ENCODE data around the gene DNAJB6.

Gene DNAJB6

DNA sequence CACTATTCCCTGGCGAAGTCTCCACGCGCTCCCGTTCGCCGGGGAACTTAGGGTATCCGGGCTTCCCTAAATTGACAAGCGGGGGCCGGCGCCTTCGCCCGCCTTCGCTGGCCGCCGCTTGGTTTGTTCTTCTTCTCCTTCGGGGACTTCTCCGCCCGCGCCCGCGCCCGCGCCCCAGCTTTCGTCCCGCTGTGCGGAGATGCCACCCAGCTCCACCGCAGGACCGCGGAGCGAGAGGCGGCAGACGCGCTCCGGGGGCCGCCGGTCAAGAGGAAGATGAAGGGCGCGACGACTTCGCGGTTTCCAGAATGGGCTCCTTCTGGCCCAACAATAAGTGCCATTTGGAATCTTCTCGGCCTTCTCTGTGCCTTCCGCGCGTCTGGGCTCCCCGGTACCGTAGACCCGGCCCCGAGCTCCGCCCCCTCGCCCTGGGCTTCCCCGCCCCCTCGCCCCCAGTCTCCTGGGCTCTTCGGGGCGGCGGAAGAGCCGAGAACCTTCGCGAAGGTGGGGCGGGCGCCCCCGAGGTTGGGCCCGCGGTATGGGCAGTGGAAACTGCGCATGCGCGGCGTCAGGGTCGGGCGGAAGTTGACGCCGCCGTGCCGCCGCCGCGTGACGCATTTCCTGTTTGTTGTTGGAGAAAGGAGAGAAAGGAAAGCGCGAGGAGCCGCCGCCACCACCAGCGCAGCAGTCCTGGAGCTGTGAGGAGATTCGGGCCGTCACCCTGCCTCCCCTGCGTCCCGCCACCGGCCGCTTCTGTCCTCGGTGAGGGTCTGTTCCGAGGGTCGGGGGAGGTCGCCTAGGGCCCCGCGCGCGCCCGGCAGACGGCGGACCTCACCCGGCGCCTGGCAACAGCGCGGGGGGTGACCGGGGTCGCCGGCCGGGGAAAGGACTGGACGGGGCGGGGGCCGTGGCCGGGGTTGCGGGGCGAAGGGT, at the start of gene DNAJB6:
TSS of gene DNAJB6 (plus strand) at position 622 of the 933 bp plus-strand sequence. CDS start 21,569 bp downstream, outside the sequence.
- peak; percentile 89 to 93 for DNase-seq

DNA sequence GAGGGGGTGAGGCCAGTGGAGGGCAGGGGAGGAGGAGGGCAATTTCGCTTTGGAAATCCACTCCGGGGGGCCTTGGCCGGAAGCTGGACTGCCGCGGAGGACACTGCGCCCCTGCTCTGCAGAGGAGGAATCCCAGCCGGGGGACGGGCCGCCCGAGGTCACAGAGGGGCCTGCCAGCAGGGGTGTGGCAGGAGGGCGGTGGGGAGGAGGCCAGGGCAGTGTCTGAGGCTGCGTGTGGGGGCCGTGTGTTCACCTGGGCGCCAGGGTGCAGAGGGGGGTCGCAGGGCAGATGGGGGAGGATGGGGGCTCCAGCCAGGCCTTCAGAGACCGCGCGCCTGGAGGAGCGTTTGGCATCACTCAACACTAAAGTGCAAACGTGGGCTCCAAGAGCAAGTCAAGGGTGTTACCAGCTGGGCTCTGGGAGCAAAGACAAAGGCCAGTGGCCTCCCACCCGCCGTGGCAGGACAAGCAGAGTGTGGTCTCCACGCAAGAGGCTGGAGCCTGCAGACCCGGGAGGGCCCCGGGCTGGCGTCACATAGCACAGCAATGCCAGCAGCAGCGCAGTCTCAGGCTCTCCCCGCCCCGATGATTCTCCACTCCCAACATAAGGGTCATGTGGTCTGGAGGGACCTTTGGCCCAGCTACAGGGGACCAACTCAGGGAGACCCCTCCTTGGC, 45.3 kb upstream of the DNAJB6 start:
- DNase-seq: no peak

DNA sequence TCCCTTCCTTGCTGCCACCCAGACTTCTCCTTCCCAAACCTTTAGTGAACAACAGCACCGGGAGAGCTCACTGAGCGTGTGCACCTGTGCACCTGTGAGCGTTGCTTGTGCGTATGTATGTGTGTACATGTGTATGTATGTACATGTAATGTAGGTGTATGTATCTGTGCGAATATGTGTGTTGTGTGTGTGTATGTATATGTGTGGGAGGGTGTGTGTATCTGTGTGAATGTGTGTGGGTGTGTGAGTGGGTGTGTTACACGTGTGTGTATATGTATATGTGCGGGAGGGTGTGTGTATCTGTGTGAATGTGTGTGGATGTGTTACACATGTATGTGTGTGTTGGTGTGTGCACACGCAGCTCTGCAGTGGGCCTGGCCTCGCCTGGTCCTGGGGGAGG, 44.5 kb upstream of the DNAJB6 start:
- DNase-seq: no peak

DNA sequence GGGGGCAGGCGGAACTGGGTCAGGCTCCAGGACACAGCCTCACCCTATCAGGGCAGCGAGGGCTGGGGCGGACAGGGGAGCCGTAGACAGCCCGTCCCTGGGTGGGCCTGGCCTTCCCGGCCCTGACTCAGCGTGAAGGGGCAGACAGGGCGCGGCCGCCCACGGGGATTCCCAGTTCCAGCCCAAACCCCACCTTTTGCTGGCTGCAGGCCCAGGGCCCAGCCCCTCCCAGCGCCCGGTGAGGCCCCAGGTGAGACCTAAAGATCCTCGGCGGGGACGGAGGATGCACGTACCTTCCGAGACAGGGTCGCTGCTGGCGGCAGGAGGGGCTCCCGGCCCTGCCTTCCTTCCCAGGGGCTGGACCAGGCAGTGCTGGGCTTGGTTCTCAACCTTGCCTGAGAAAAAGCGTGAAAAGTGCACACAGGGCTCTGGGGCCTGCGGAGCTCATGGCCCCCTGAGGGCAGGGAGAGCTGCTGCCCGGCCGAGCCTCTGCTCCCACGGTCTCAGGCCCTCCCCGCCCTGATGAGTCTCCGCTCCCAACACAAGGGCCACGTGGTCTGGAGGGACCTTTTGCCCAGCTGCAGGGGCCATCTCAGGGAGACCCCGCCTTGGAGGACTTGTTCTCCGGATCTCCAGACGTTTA, 43.9 kb upstream of the DNAJB6 start:
- no peak for DNase-seq

DNA sequence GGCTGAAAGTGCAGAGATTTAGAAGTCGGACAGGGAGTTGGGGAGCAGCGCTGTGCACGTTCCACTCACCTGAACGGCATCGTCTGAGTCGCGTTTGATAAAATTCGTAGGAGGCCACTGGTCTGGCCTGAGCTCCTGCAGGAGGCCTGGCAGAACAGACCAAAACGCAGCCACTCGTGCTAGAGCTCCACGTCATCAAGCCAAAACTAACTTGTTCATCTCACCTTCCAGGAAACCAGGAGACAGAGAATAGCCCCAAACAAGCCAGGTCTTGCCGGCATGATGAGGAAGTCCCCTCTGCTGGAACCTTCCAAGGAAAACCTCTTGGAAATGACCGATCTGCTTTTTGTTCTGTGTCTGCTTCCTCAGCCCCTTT, 43.4 kb upstream of the DNAJB6 start:
- DNase-seq: no peak

DNA sequence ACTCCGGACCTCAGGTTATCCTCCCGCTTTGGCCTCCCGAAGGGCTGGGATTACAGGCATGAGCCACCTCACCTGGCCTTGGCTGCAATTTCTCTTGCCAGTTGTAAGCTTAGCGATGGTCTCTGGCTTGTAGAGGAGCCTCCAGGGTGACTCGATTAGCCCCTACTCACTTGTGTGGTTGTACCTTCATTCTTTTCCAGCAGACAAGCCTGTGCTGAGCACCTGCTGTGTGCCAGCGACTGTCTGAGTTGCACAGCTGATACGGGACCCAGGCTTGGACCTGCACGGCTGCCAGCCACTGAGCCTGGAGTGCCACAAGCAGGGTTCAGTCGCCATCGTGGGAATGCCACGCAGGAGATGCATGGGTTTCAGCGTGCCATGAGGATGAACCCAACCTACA, 42.0 kb upstream of the DNAJB6 start:
- no peak for DNase-seq

DNA sequence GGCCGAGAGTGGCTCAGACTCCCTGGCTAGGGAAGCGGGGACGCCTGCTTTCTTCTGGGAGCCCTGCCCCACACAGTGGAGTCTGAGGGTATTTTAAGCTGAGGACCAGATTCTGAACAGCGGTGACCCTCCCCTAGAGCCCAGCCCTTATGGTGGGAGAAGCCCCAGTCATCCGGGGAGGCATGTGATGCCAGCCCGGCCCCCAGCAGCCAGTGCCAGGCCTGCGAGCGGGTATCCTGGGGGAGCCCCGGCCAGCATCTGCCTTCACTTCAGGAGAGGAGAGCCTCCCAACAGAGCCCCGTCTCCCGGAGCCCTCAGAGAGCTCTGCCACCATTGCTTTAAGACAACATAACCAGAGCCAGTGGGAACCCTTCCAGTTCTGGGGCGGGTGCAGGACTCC, 41.5 kb upstream of the DNAJB6 start:
- no peak for DNase-seq

DNA sequence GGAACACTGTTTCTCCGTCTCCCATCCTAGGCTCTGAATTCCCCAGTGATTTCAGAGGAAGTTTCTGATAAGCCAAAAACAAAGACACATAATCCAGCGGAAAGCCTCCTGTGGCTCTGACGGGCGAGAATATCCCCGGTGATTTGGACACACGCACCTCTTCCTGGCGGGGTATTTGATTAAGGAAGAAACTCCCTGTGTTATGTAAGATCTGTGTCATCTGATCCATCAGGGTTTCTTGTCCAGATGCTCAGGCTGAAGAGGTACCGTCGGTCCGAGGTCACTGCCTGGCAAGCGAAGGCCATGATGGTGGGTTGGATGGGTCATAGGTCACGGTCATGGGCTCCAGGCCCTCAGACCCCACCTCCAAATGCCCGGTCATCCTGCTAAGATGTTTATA, 39.6 kb upstream of the DNAJB6 start:
- no peak for DNase-seq

DNA sequence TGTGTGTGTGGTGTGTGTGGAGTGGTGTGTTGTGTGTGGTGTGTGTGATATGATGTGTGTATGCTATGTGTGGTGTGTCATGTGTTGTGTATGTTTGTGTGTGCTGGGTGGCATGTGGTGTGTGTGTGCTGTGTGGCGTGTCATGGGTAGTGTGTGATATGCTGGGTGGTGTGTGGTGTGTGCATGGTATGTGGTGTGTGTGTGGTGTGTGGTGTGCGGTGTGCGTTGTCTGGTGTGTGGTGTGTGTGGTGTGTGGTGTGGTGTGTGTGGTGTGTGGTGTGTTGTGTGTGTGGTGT, 37.5 kb upstream of the DNAJB6 start:
- no peak for DNase-seq

DNA sequence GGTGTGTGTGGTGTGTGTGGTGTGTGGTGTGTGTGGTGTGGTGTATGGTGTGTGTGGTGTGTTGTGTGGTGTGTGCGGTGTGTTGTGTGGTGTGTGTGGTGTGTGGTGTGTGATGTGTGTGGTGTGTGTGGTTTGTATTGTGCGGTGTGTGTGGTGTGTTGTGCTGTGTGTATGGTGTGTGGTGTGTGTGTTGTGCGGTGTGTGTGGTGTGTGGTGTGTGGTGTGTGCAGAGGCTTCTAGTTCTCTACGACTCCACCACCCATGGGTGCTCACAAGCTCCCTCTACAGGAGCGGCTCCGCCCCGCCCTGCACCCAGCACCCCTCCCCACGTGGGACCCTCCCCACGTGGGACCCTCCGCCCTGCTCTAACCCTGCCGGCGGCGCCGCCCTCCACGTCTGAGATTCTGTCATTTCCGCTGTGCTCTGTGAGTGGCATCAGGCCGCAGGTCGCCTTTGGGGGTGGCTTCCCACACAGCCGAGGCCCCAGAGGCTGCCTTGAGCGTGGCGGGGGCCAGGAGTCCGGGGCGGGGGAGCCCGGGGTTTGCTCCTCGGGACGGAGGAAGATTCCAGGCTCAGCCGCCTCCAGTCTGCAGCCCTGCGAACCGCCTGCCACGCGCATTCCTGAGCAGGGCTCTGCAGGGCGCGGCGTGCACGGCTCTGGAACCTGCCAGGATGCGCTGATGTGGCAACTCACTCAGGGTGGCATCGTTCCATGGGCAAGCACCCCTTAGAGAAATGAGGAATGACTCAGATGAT, 37.0 kb upstream of the DNAJB6 start:
- DNase-seq: no peak

DNA sequence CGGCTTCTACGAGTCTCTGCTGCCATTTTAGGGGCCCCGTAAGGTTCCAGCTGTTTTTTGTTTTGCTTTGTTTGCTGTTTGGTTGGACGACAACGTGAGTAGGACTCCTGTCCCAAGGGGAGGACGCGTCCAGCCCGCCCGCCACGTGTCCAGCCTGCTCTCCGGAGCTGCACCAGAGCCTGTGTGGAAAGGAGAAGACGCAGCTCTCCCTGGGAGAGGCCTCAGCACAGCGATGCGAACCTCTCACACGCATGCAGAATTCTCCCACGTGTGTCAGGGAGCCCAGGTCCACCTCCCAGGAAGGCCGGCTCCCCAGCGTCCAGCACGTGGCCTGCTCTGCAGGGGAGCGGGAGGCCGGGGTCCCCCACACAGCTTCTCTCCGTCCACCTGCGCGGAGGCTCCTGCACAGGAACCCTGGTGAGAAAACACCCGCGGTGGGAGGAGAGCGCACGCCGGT, 36.4 kb upstream of the DNAJB6 start:
- no peak for DNase-seq

DNA sequence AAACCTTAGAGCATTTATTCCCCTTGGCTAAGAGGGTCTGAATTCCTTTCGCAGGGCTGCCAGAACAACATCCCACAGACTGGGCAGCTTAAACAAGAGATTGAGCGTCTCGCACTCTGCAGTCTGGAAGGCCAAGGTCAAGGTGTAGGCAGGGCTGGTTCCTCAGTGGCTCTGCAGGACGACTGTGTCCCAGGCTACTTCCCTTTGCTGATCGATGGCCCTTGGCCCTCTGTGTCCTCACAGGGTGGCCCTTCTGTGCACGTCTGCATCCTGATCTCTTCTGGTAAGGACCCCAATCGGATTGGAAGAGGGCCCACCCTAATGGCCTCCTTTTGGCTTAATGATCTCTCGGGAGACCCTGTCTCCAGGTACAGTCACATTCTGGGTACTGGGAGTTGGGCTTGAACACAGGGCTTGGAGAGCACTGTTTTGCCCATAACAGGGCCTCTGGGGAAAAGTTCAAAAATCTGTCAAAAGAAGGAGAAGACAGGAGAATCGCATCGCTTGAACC, 35.1 kb upstream of the DNAJB6 start:
- no peak for DNase-seq

DNA sequence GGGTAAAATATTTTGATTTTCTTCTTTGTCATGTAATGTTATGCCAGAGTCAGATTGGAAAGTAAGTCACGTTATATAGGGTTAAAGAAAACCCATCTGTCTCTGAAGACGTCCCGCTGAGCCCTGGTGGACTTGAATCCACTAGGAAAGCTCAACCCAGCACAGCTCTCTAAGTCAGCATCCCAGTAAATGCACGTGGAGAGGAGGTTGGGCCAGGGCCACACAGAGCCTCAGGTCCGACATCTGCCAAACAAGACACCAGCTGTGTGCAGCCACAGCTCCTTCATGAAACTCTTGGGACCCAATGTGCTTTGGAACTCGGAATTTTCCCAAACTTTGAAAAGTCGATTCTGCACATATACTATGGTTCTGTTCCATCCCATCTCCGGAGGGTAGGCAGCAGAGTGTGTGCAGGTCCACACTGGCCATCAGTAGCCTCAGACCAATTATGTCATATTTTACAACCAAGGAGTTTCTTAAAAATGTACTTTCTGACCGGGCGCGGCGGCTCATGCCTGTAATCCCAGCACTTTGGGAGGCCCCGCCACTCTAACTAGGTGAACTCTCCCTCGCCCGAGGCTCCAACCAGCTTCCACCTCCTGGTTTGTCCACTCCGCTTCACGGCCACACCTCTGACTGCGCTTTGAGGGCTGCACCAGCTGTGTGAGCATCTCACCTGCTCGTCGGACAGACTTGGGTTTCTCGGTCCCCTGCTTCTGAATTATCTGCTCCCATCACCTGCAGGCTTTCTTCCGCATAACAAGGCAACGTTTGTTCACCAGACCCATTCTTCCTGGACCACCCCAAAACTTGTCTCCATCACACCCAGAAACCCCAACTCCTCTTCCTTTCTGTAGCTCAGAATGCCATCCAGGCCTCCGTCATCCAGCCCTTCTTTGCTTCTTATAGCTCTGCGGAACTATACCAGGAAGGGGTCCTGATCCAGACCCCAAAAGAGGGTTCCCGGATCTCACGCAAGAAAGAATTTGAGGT, 29.7 kb upstream of the DNAJB6 start:
- no peak for DNase-seq

DNA sequence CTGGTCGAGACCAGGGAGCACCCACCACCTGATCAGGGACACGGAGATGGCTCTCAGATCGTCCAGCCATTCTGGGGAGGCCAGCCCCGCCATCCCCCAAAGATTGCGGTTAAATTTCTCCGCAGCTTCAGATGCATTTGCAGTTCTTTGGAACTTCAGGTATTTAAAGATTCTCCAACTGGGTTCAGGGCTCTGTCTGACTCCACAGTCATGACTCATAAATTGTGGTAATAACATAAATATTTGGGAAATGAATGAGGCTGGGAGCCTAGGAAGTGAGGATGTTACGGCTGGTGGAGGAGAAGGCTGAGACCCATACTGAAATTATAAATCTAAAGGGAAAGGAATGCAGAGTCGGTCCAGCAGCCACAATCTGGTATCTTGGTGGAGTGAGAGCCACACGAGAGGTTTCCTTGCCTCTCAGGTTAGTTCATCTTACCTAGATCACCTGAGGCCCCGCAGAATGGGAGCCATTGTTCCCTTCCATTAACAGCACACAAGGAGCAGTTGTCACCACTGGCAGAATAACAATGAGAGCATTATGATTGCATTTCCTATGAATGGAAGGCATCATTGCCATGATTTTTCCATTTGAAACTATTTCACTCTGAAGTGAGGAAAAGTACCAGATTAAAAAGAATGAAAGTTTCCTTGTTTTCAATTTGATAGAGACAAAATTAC, 26.7 kb upstream of the DNAJB6 start:
- DNase-seq: no peak

DNA sequence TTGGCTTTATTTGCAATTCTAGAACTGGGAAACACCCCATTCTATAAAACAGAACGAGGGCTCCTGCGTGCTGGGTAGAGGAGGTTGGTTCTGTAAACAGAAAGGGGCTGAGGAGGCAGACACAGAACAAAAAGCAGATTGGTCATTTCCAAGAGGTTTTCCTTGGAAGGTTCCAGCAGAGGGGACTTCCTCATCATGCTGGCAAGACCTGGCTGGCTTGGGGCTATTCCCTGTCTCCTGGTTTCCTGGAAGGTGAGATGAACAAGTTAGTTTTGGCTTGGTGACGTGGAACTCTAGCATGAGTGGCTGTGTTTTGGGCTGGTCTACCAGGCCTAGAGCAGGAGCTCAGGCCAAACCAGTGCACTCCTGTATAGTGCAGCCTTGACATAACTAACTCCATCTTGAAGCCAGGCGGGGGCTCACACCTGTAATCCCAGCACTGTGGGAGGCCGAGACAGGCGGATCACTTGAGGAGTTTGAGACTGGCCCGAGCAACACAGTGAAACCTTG, 26.1 kb upstream of the DNAJB6 start:
- DNase-seq: no peak

DNA sequence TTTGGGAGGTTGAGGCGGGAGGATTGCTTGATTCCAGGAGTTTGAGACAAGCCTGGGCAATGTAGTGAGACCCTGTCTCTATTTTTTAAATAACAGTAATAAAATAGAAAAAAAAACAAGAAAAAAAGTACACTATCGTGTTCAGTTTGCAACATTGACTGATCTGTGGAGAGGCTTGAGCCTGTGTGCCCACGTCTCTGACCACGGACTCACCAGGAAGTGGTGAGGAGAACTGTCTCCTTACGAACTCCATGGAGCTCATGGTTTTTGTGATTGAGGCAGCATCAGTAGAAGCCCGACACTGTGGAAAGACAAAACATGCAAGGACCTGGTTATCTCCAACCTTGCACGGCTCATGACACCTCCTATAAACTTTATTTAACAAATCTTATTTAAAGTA, 23.9 kb upstream of the DNAJB6 start:
- no peak for DNase-seq

DNA sequence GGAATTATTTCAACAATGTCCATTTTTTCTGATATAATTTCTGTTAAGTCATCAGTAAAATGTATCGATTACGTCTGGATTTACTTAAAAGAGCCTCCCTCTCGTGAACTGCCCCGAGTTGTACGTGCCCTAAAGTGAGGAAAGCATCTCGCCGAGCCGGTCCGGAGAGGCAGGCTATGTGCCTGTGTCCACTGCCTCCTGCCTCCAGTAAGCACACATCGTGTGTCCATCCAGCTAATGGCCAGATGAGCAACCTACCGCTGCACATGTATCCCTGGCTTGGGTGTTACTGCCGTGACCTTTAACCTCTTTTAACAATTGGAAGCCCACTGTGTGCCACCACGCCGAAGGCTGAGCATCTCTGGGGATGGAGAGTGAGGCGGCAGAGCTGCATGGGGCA, 23.2 kb upstream of the DNAJB6 start:
- DNase-seq: no peak

DNA sequence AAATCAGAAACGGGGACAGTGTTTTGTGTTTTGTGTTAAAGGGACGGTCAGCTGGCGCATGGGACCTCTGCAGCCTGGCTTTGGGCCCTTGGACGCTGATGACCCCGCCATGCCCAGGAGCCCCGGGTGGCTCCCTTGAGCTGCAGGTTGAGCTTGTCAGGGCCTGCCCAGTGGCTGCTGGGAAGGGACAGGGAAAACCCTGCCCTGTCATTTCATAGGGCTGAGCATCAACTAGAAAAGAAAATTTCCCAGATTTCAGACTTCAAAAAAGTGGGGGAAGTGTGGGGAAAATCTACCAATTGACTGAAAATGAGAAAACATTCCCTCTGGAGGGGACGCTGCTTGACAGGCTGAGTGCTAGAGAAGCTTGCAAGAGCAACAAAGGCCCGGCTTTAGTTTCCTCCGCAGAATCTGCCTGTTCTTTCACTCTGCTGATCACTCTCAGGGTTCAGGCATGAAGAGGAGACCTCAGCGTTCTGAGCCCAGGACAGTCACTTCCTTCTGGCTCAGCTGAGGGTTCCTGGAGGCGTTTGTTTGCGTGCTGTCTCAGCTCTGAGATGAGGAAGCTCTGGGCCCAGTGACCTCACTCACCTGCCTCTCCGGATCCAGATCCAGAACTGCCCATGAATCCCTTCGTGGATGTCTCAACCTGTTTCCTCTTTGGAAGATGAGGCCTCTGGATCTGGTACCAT, 18.6 kb upstream of the DNAJB6 start:
- DNase-seq: no peak

DNA sequence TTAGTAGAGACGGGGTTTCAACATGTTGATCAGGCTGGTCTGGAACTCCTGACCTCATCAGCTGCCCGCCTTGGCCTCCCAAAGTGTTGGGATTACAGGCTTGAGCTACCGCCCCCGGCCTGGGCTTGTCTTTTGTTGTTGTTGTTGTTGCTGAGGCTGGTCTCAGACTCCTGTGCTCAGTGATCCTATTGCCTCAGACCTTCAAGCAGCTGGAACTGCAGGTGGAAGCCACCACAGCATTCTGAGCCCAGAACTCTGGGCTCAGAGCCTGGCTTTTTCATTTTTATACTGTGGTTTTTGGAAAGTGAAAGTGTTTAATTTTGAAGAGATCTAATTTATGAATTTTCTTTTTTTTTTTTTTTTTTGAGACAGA, 16.2 kb upstream of the DNAJB6 start:
- DNase-seq: no peak

DNA sequence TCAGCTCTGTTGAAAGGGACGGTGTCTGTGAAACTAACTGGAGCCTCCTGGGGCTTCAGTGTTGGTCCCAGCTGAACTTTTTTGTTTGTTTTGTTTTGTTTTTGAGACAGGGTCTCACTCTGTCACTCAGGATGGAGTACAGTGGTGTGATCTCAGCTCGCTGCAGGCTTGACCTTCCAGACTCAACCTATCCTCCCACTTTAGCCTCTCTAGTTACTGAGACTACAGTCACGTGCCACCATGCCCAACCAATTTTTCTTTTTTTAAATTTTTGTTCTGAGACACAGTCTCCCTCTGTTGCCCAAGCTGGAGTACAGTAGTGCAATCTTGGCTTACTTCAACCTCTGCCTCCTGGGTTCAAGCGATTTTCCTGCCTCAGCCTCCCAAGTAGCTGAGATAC, 13.4 kb upstream of the DNAJB6 start:
- DNase-seq: no peak
